ENCODE measurements around the gene ADARB2.
"Not testable (repeated sequence)": the region's sequence is repeated elsewhere in the genome, so short reads cannot be mapped to it uniquely, and the experiment has no call there.

The ADARB2 gene

GRCh38 chr10:1174022-1174421, 563.3 kb downstream of the ADARB2 start:
- no peak for DNase-seq

GRCh38 chr10:1173091-1173490, 564.2 kb downstream of the ADARB2 start:
- no peak for DNase-seq

GRCh38 chr10:1172256-1172984, 564.9 kb downstream of the ADARB2 start:
- DNase-seq = no peak

- DNase-seq = no peak
These were observed 565.7 kb downstream of the ADARB2 start for GRCh38 chr10:1171586-1171985.

GRCh38 chr10:1171182-1171581, 566.1 kb downstream of the ADARB2 start:
- DNase-seq = no peak

GRCh38 chr10:1170867-1171180, 566.5 kb downstream of the ADARB2 start:
- no peak for DNase-seq

- DNase-seq = peak in 1 of 2 donors; percentile 11
These were observed 567.1 kb downstream of the ADARB2 start for GRCh38 chr10:1169981-1170866.

- DNase-seq = no peak
These were observed 568.0 kb downstream of the ADARB2 start for GRCh38 chr10:1169186-1169885.

- DNase-seq = no peak
These were observed 568.6 kb downstream of the ADARB2 start for GRCh38 chr10:1168763-1169162.

- no peak for DNase-seq
These were observed 570.5 kb downstream of the ADARB2 start for GRCh38 chr10:1166828-1167275.

- no peak for DNase-seq
These were observed 571.1 kb downstream of the ADARB2 start for GRCh38 chr10:1166101-1166827.

GRCh38 chr10:1163831-1164230, 573.5 kb downstream of the ADARB2 start:
- no peak for DNase-seq

GRCh38 chr10:1163204-1163660, 574.1 kb downstream of the ADARB2 start:
- no peak for DNase-seq

- DNase-seq = no peak
These were observed 574.7 kb downstream of the ADARB2 start for GRCh38 chr10:1162481-1163203.

- DNase-seq = not testable (repeated sequence)
These were observed 576.0 kb downstream of the ADARB2 start for GRCh38 chr10:1161315-1161673.

GRCh38 chr10:1160561-1161314, 576.6 kb downstream of the ADARB2 start:
- DNase-seq = no peak

- no peak for DNase-seq
These were observed 577.9 kb downstream of the ADARB2 start for GRCh38 chr10:1159131-1160061.

GRCh38 chr10:1158536-1158935, 578.8 kb downstream of the ADARB2 start:
- not testable (repeated sequence) for DNase-seq

GRCh38 chr10:1158066-1158465, 579.3 kb downstream of the ADARB2 start:
- DNase-seq = no peak

GRCh38 chr10:1157615-1157933, 579.8 kb downstream of the ADARB2 start:
- no peak for DNase-seq

All from hippocampal formation (tissue), 2 donors.